ENCODE data around the gene DIS3L. TPM values are rescaled to one million over a fixed set of nuclear protein-coding genes. Genes with fewer than 3 reads are reported as not detected.

DIS3L gene
- polyA plus RNA-seq, 2 of the 4 experiments (the other 2 are of a cell fraction), result 43.6 to 64.3 TPM

DNA sequence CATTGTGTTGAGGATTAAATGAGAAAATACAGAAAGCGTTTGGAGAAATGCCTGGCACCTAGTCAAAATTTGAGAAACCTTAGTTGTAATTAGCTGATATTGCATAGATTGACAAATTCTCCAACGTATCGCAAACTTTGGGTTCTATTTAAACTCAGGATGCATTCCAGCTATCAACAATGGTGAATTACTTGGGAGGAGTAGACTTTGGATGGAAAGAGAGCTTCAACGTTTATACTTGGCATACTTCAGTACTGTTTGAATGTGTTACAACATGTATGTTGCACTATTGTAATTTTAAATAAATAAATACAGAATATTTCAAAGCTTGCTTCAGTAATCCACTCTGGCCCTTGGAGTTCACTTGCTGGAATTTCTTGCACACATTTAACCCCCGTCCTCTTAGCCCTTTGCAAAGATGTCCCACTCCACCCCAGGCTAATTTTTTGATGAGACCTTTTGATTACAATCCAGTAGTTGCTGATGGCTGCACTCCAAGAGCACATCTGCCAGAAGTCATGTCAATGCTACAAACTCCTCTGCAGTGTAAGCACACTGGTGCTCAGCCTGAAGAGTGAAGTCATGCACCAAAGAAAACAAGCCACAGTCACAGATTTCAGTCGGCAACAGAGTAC is 4.7 kb upstream of the DIS3L start:
- ChIA-PET CTCF (interaction anchor here (0.6 to 4.4 kb wide), 39 partner anchors 11 to 734 kb away, joined by 3 to 29 read pairs (median 4); partner anchors contain the start of genes INTS14, MAP2K1 and MEGF11), POLR2A (no interaction called here)
- 63% methylated on average over 6 of the region's 6 CpGs for WGBS (ENCODE audit: missing lambda C conversion rate)
- ATAC-seq (no peak), FAIRE-seq (peak; percentile 7), DNase-seq (ENCODE audit: low read depth in 1 of 2, low spot score in 1 of 2) (no peak)
- Histone ChIP-seq H3K27ac (no peak overlapping the region), H3K4me3 (no peak overlapping the region), H3K9me3 (no peaks in the 10 kb centered on the region), H3K4me2 (peak overlapping the region; percentile 48; the same call in 2 of the 3 replicates), H3K4me1 (peaks cover 16% of the 10 kb centered on the region)
- TF ChIP-seq, protein P1, sequence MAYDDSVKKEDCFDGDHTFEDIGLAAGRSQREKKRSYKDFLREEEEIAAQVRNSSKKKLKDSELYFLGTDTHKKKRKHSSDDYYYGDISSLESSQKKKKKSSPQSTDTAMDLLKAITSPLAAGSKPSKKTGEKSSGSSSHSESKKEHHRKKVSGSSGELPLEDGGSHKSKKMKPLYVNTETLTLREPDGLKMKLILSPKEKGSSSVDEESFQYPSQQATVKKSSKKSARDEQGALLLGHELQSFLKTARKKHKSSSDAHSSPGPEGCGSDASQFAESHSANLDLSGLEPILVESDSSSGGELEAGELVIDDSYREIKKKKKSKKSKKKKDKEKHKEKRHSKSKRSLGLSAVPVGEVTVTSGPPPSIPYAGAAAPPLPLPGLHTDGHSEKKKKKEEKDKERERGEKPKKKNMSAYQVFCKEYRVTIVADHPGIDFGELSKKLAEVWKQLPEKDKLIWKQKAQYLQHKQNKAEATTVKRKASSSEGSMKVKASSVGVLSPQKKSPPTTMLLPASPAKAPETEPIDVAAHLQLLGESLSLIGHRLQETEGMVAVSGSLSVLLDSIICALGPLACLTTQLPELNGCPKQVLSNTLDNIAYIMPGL (CRISPR knock-in tag; IDR thresholded peaks at IDR 0.05; ENCODE audit: borderline replicate concordance), result no peak
- no peak for TF ChIP-seq ZC3H11A (IDR thresholded peaks at IDR 0.05)
- TF ChIP-seq, protein P2, sequence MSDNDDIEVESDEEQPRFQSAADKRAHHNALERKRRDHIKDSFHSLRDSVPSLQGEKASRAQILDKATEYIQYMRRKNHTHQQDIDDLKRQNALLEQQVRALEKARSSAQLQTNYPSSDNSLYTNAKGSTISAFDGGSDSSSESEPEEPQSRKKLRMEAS (IDR thresholded peaks at IDR 0.05), result no peak
- no peak for TF ChIP-seq SMC3 (IDR thresholded peaks at IDR 0.05)

DNA sequence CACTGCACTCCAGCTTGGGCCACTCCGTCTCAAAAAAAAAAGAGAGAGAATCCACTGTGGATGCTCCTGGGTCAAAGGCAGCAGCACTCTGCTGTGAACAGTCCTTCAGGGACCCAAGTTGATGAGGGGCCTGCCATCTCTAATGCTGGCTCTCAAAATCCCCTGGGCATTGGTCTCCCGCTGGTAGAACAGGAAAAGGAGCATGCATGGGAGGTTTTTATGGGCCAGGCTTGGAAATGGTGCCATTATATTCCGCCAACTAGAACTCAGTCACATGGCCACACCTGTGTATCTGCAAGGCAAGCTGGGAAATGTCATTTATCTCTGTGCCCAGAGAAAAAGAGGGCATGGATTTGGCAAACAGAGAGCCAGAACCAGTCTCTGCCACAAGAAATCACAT is 3.4 kb upstream of the DIS3L start:
- ChIA-PET CTCF (interaction anchor here (0.6 to 4.4 kb wide), 9 partner anchors 36 to 972 kb away, joined by 3 to 29 read pairs (median 3); partner anchors contain the start of gene MEGF11), POLR2A (no interaction called here)
- TF ChIP-seq, protein P3, sequence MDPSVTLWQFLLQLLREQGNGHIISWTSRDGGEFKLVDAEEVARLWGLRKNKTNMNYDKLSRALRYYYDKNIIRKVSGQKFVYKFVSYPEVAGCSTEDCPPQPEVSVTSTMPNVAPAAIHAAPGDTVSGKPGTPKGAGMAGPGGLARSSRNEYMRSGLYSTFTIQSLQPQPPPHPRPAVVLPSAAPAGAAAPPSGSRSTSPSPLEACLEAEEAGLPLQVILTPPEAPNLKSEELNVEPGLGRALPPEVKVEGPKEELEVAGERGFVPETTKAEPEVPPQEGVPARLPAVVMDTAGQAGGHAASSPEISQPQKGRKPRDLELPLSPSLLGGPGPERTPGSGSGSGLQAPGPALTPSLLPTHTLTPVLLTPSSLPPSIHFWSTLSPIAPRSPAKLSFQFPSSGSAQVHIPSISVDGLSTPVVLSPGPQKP (IDR thresholded peaks at IDR 0.05; ENCODE audit: low read depth, low read length), result no peak
- no peak for TF ChIP-seq CHD4 (IDR thresholded peaks at IDR 0.05; ENCODE audit: borderline replicate concordance)
- TF ChIP-seq, protein P4, sequence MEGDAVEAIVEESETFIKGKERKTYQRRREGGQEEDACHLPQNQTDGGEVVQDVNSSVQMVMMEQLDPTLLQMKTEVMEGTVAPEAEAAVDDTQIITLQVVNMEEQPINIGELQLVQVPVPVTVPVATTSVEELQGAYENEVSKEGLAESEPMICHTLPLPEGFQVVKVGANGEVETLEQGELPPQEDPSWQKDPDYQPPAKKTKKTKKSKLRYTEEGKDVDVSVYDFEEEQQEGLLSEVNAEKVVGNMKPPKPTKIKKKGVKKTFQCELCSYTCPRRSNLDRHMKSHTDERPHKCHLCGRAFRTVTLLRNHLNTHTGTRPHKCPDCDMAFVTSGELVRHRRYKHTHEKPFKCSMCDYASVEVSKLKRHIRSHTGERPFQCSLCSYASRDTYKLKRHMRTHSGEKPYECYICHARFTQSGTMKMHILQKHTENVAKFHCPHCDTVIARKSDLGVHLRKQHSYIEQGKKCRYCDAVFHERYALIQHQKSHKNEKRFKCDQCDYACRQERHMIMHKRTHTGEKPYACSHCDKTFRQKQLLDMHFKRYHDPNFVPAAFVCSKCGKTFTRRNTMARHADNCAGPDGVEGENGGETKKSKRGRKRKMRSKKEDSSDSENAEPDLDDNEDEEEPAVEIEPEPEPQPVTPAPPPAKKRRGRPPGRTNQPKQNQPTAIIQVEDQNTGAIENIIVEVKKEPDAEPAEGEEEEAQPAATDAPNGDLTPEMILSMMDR (IDR thresholded peaks at IDR 0.05), result no peak
- no peak overlapping the region for H3K27ac ChIP-seq
- WGBS (ENCODE audit: missing lambda C conversion rate), result 97% methylated on average over 3 of the region's 3 CpGs
- FAIRE-seq, result no peak
- no peaks in the 10 kb centered on the region for H3K9me3 ChIP-seq
- H3K4me2 ChIP-seq, result no peak overlapping the region
- DNase-seq (ENCODE audit: low read depth in 1 of 2, low spot score in 1 of 2), result no peak
- no peak for ATAC-seq
- no peak overlapping the region for H3K4me3 ChIP-seq
- peaks cover 20% of the 10 kb centered on the region for H3K4me1 ChIP-seq

DNA sequence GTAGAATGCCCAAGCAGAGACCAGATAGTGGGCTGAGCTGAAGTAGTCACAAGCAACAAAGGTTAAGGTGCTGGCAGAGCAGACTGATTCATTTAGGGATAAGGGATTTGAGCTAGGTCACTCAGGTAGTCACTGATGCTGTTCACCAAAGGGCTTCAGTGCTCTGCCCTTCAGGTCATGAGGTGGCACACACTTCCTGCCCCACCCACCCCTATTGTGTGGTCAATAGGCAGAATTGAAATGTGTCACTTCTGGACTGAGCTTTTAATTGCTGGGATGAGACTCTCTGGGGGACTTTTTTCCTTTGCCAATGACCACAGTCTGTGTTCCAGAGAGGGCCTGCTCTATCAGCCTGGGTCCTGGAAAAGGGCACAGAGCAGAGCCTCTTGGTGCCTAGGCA is 2.9 kb upstream of the DIS3L start:
- DNase-seq (ENCODE audit: low read depth in 1 of 2, low spot score in 1 of 2), result no peak
- Histone ChIP-seq H3K27ac (no peak overlapping the region), H3K4me2 (no peak overlapping the region), H3K9me3 (no peaks in the 10 kb centered on the region), H3K4me1 (peaks cover 25% of the 10 kb centered on the region), H3K4me3 (no peak overlapping the region)
- ChIA-PET POLR2A (no interaction called here), CTCF (interaction anchor here (0.8 to 4.4 kb wide), 4 partner anchors 40 to 972 kb away, joined by 3 to 25 read pairs (median 13); no protein-coding TSS in a partner anchor)
- no peak for ATAC-seq
- no peak for FAIRE-seq
- TF ChIP-seq POLR2A (IDR thresholded peaks at IDR 0.05; ENCODE audit: low read length) (no peak), HOXB5 (CRISPR knock-in tag; IDR thresholded peaks at IDR 0.05) (no peak), FOSB (CRISPR knock-in tag; IDR thresholded peaks at IDR 0.05) (no peak), HOXA7 (CRISPR knock-in tag; IDR thresholded peaks at IDR 0.05) (no peak), MAFK (IDR thresholded peaks at IDR 0.05; ENCODE audit: partially characterized antibody) (no peak), PHF8 (IDR thresholded peaks at IDR 0.05; ENCODE audit: borderline replicate concordance, low read depth) (no peak), KDM1A (IDR thresholded peaks at IDR 0.05; ENCODE audit: low read depth) (no peak), ZFP36 (IDR thresholded peaks at IDR 0.05; ENCODE audit: borderline replicate concordance, partially characterized antibody) (no peak), CBX2 (IDR thresholded peaks at IDR 0.05; ENCODE audit: borderline replicate concordance, low read depth) (no peak), ZSCAN20 (CRISPR knock-in tag; IDR thresholded peaks at IDR 0.05) (no peak), TFCP2L1 (CRISPR knock-in tag; IDR thresholded peaks at IDR 0.05) (no peak)

Data from A549 (cell line).